ENCODE data around the gene ATP1A3. TPM values are rescaled to one million over a fixed set of nuclear protein-coding genes. Genes with fewer than 3 reads are reported as not detected.

Gene ATP1A3
- total RNA-seq, 1 experiment from 2014 or later = 34.2 TPM

DNA sequence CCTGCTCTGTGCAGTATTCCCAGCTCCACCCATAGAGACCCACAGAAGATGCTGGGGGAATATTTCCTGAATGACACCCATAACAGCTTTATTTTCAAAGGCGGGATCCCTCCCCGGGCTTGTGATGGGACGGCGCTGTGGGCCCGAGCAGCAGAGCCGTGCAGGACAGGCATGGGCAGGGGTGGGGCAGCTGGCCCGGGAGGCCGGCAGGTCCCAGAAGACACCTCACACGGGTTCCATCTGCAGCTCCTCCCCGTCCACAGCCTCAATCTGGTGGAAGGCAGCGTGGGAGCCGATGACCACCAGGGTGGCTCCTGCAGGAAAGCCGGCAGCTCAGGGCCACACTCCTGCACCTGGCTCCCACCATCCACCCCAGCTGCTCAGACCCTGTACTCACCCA lies 37.4 kb downstream of the ATP1A3 start:
- H3K4me1 Mint-ChIP-seq = peaks cover 18% of the 10 kb centered on the region
- no peak for ATAC-seq
- no peak for DNase-seq (ENCODE audit: low spot score)
- ChIA-PET CTCF (interaction anchor here (0.6 to 3.5 kb wide), 6 partner anchors 10 to 84 kb away, joined by 3 to 26 read pairs (median 10); no protein-coding TSS in a partner anchor), POLR2A (no interaction called here)
- no peak overlapping the region for H3K4me3 Mint-ChIP-seq
- H3K27ac Mint-ChIP-seq = no peak overlapping the region
- no peaks in the 10 kb centered on the region for H3K9me3 Mint-ChIP-seq
- TF ChIP-seq JAZF1 (CRISPR knock-in tag; IDR thresholded peaks at IDR 0.05) = no peak
- no peak for TF ChIP-seq ERG (CRISPR knock-in tag; IDR thresholded peaks at IDR 0.05)
- TF ChIP-seq NR2C2 (CRISPR knock-in tag; IDR thresholded peaks at IDR 0.05) = no peak
- TF ChIP-seq SMAD3 (CRISPR knock-in tag; IDR thresholded peaks at IDR 0.05; ENCODE audit: borderline replicate concordance) = no peak
- TF ChIP-seq TEAD1 (CRISPR knock-in tag; IDR thresholded peaks at IDR 0.05) = no peak
- no peak for TF ChIP-seq NR3C1 (CRISPR knock-in tag; conservative IDR thresholded peaks at IDR 0.05; ENCODE audit: low read depth)
- no peak for TF ChIP-seq ZNF263 (CRISPR knock-in tag; IDR thresholded peaks at IDR 0.05; ENCODE audit: low read depth)
- no peak for TF ChIP-seq ZMAT4 (CRISPR knock-in tag; IDR thresholded peaks at IDR 0.05)
- no peak for TF ChIP-seq AFF4 (CRISPR knock-in tag; IDR thresholded peaks at IDR 0.05; ENCODE audit: borderline replicate concordance)
- TF ChIP-seq STAT6 (CRISPR knock-in tag; conservative IDR thresholded peaks at IDR 0.05; ENCODE audit: low read depth) = no peak
- no peak for TF ChIP-seq OVOL2 (CRISPR knock-in tag; IDR thresholded peaks at IDR 0.05; ENCODE audit: borderline replicate concordance)
- TF ChIP-seq FOXJ3 (CRISPR knock-in tag; IDR thresholded peaks at IDR 0.05; ENCODE audit: borderline replicate concordance) = no peak
- no peak for TF ChIP-seq PRRX2 (CRISPR knock-in tag; IDR thresholded peaks at IDR 0.05)
- TF ChIP-seq TEAD4 (CRISPR knock-in tag; IDR thresholded peaks at IDR 0.05) = no peak
- no peak for TF ChIP-seq ZNF416 (CRISPR knock-in tag; IDR thresholded peaks at IDR 0.05)
- no peak for TF ChIP-seq JUN (CRISPR knock-in tag; IDR thresholded peaks at IDR 0.05)
- TF ChIP-seq, protein P1, sequence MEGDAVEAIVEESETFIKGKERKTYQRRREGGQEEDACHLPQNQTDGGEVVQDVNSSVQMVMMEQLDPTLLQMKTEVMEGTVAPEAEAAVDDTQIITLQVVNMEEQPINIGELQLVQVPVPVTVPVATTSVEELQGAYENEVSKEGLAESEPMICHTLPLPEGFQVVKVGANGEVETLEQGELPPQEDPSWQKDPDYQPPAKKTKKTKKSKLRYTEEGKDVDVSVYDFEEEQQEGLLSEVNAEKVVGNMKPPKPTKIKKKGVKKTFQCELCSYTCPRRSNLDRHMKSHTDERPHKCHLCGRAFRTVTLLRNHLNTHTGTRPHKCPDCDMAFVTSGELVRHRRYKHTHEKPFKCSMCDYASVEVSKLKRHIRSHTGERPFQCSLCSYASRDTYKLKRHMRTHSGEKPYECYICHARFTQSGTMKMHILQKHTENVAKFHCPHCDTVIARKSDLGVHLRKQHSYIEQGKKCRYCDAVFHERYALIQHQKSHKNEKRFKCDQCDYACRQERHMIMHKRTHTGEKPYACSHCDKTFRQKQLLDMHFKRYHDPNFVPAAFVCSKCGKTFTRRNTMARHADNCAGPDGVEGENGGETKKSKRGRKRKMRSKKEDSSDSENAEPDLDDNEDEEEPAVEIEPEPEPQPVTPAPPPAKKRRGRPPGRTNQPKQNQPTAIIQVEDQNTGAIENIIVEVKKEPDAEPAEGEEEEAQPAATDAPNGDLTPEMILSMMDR (IDR thresholded peaks at IDR 0.05) = no peak
- TF ChIP-seq GABPB1 (CRISPR knock-in tag; IDR thresholded peaks at IDR 0.05) = no peak
- H3K27me3 Mint-ChIP-seq (ENCODE audit: low read depth) = no peaks in the 10 kb centered on the region
- H3K36me3 Mint-ChIP-seq = no peaks in the 10 kb centered on the region; the same call in 1 of the 2 replicates

All from WTC11 (cell line).